HepG2 (cell line): Measurements from ENCODE around the gene FOXP3. TPM values are rescaled to one million over a fixed set of nuclear protein-coding genes. Genes with fewer than 3 reads are reported as not detected.

Experiments used
- ASH2L ChIP-seq: fragments of 300-600, 200-600 bp; sonication (generic); IDR thresholded peaks from 2 replicates; pipeline ENCODE4 v1.7.0; 2017; ENCODE audit warnings: low read depth, mild to moderate bottlenecking, moderate library complexity, mixed read lengths, low read length; ENCODE audit not compliant: insufficient read length
- BRCA1 ChIP-seq: sonication (generic); formaldehyde crosslinking; IDR thresholded peaks from 2 replicates; pipeline ENCODE4 v1.4.0; 2020; ENCODE audit warnings: missing genetic modification reagents
- EZH2 ChIP-seq: conservative IDR thresholded peaks from 2 replicates; pipeline ENCODE4 v1.6.1; 2012; ENCODE audit warnings: mild to moderate bottlenecking, low read depth, low read length, moderate library complexity
- KMT2B ChIP-seq: IDR thresholded peaks from 2 replicates; pipeline ENCODE4 v1.6.1; 2016; ENCODE audit warnings: missing genetic modification reagents, missing compliant biosample characterization
- NAIF1 ChIP-seq: sonication (generic); formaldehyde crosslinking; IDR thresholded peaks from 2 replicates; pipeline ENCODE4 v1.5.0; 2020; ENCODE audit warnings: mild to moderate bottlenecking, missing genetic modification reagents, borderline replicate concordance
- PAX8 ChIP-seq: sonication (generic); formaldehyde crosslinking; IDR thresholded peaks from 2 replicates; pipeline ENCODE4 v1.8.0; 2022; ENCODE audit warnings: mild to moderate bottlenecking, missing genetic modification reagents, borderline replicate concordance
- ZNF160 ChIP-seq: sonication (generic); formaldehyde crosslinking; IDR thresholded peaks from 2 replicates; pipeline ENCODE4 v1.8.0; 2022; ENCODE audit warnings: mild to moderate bottlenecking, inconsistent platforms, missing genetic modification reagents
- ZNF513 ChIP-seq: sonication (generic); formaldehyde crosslinking; conservative IDR thresholded peaks from 2 replicates; pipeline ENCODE4 v1.5.0; 2020; ENCODE audit warnings: missing genetic modification reagents
- ZNF773 ChIP-seq: sonication (generic); formaldehyde crosslinking; IDR thresholded peaks from 2 replicates; pipeline ENCODE4 v1.4.0; 2020; ENCODE audit warnings: missing genetic modification reagents, borderline replicate concordance
- polyA plus RNA-seq, 8 experiments: library from polyadenylated mRNA; depleted of rRNA in 3 of 8; stranded (reverse) in 7 of 8; unstranded in 1 of 8; fragments of >200 nt; fragmentation: Illumina TruSeq in 4 of 8; extraction: Trizol in 4 of 8; gene quantifications; 2 replicates each; pipeline versions ENCODE4 v1.2.1 to v1.2.3, GENCODE V29; 2011 to 2016; ENCODE audit warnings: low read depth in 4 of 8, missing spikeins in 1 of 8, mixed read lengths in 1 of 8; ENCODE audit not compliant: insufficient read depth in 1 of 8
- total RNA-seq, 5 experiments: library from RNA; depleted of rRNA; stranded (reverse); fragments of >200 nt; fragmentation: Illumina TruSeq; extraction: Trizol; gene quantifications; 2 replicates each; pipeline ENCODE4 v1.2.3, GENCODE V29; 2016; ENCODE audit warnings: low read depth in 1 of 5
- TF ChIP-seq, protein P1 (sequence below): sonication (generic); formaldehyde crosslinking; IDR thresholded peaks from 2 replicates; pipeline ENCODE4 v1.9.0; 2021; ENCODE audit warnings: missing genetic modification reagents, mild to moderate bottlenecking, borderline replicate concordance
- TF ChIP-seq, protein P2 (sequence below): sonication (generic); formaldehyde crosslinking; conservative IDR thresholded peaks from 2 replicates; pipeline ENCODE4 v1.4.0; 2020; ENCODE audit warnings: missing genetic modification reagents
- TF ChIP-seq, protein P3 (sequence below): sonication (generic); formaldehyde crosslinking; IDR thresholded peaks from 2 replicates; pipeline ENCODE4 v1.4.0; 2020; ENCODE audit warnings: mild to moderate bottlenecking, missing genetic modification reagents
- TF ChIP-seq, protein P4 (sequence below): sonication (generic); formaldehyde crosslinking; IDR thresholded peaks from 2 replicates; pipeline ENCODE4 v1.4.0; 2020; ENCODE audit warnings: missing genetic modification reagents
- TF ChIP-seq, protein P5 (sequence below): IDR thresholded peaks from 2 replicates; pipeline ENCODE4 v1.6.1; 2016; ENCODE audit warnings: missing biosample characterization, missing genetic modification reagents, low read depth

FOXP3 gene
- total and polyA plus RNA-seq, 2 of the 13 experiments (the other 11 are each of a cell fraction or from before 2014, with no cell fraction given) = 0.04 TPM; not detected in 1

GRCh38 chrX:49269010-49269766 is 4.7 kb upstream of the FOXP3 start (continued):
- TF ChIP-seq, protein P1, sequence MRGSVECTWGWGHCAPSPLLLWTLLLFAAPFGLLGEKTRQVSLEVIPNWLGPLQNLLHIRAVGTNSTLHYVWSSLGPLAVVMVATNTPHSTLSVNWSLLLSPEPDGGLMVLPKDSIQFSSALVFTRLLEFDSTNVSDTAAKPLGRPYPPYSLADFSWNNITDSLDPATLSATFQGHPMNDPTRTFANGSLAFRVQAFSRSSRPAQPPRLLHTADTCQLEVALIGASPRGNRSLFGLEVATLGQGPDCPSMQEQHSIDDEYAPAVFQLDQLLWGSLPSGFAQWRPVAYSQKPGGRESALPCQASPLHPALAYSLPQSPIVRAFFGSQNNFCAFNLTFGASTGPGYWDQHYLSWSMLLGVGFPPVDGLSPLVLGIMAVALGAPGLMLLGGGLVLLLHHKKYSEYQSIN (CRISPR knock-in tag) = no peak
- TF ChIP-seq, protein P2, sequence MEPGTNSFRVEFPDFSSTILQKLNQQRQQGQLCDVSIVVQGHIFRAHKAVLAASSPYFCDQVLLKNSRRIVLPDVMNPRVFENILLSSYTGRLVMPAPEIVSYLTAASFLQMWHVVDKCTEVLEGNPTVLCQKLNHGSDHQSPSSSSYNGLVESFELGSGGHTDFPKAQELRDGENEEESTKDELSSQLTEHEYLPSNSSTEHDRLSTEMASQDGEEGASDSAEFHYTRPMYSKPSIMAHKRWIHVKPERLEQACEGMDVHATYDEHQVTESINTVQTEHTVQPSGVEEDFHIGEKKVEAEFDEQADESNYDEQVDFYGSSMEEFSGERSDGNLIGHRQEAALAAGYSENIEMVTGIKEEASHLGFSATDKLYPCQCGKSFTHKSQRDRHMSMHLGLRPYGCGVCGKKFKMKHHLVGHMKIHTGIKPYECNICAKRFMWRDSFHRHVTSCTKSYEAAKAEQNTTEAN (CRISPR knock-in tag) = no peak
- TF ChIP-seq, protein P3, sequence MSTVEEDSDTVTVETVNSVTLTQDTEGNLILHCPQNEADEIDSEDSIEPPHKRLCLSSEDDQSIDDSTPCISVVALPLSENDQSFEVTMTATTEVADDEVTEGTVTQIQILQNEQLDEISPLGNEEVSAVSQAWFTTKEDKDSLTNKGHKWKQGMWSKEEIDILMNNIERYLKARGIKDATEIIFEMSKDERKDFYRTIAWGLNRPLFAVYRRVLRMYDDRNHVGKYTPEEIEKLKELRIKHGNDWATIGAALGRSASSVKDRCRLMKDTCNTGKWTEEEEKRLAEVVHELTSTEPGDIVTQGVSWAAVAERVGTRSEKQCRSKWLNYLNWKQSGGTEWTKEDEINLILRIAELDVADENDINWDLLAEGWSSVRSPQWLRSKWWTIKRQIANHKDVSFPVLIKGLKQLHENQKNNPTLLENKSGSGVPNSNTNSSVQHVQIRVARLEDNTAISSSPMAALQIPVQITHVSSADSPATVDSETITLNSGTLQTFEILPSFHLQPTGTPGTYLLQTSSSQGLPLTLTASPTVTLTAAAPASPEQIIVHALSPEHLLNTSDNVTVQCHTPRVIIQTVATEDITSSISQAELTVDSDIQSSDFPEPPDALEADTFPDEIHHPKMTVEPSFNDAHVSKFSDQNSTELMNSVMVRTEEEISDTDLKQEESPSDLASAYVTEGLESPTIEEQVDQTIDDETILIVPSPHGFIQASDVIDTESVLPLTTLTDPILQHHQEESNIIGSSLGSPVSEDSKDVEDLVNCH (CRISPR knock-in tag) = no peak
- TF ChIP-seq, protein P4, sequence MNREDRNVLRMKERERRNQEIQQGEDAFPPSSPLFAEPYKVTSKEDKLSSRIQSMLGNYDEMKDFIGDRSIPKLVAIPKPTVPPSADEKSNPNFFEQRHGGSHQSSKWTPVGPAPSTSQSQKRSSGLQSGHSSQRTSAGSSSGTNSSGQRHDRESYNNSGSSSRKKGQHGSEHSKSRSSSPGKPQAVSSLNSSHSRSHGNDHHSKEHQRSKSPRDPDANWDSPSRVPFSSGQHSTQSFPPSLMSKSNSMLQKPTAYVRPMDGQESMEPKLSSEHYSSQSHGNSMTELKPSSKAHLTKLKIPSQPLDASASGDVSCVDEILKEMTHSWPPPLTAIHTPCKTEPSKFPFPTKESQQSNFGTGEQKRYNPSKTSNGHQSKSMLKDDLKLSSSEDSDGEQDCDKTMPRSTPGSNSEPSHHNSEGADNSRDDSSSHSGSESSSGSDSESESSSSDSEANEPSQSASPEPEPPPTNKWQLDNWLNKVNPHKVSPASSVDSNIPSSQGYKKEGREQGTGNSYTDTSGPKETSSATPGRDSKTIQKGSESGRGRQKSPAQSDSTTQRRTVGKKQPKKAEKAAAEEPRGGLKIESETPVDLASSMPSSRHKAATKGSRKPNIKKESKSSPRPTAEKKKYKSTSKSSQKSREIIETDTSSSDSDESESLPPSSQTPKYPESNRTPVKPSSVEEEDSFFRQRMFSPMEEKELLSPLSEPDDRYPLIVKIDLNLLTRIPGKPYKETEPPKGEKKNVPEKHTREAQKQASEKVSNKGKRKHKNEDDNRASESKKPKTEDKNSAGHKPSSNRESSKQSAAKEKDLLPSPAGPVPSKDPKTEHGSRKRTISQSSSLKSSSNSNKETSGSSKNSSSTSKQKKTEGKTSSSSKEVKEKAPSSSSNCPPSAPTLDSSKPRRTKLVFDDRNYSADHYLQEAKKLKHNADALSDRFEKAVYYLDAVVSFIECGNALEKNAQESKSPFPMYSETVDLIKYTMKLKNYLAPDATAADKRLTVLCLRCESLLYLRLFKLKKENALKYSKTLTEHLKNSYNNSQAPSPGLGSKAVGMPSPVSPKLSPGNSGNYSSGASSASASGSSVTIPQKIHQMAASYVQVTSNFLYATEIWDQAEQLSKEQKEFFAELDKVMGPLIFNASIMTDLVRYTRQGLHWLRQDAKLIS (CRISPR knock-in tag) = no peak
- TF ChIP-seq PAX8 (CRISPR knock-in tag) (no peak), ZNF513 (no peak), BRCA1 (CRISPR knock-in tag) (no peak), ZNF773 (CRISPR knock-in tag) (no peak), EZH2 (no peak), ASH2L (no peak), NAIF1 (CRISPR knock-in tag) (0 out of 2 replicates have a peak, but pooled peaks have one; percentile 29), KMT2B (CRISPR knock-in tag) (peak; percentile 30; the same call in 1 of the 2 replicates), ZNF160 (CRISPR knock-in tag) (no peak)
- TF ChIP-seq, protein P5, sequence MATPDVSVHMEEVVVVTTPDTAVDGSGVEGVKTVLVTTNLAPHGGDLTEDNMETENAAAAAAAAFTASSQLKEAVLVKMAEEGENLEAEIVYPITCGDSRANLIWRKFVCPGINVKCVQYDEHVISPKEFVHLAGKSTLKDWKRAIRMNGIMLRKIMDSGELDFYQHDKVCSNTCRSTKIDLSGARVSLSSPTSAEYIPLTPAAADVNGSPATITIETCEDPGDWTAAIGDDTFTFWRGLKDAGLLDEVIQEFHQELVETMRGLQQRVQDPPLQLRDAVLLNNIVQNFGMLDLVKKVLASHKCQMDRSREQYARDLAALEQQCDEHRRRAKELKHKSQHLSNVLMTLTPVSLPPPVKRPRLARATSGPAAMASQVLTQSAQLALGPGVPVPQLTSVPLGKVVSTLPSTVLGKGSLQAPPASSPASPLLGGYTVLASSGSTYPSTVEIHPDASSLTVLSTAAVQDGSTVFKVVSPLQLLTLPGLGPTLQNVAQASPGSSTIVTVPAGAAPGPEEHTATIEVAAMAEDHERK = no peak
